Body of pancreas (tissue), 4 donors: Measurements from ENCODE around the gene CFAP100.

Experiments
- CTCF ChIP-seq, 7 experiments: fragments of 450-650 bp in 4 of 7; fragments of 200-600 bp in 3 of 7; sonication (generic) in 3 of 7; IDR thresholded peaks; one replicate each; pipeline ENCODE4 v1.5.1; 2016 to 2019; ENCODE audit warnings: antibody characterized with exemption in 7 of 7
- POLR2A ChIP-seq, 3 donors: fragments of 450-650 bp; IDR thresholded peaks; one replicate each; pipeline ENCODE4 v1.6.1; 2016; ENCODE audit warnings: antibody characterized with exemption in 3 of 3, mild to moderate bottlenecking in 2 of 3

GRCh38 chr3:126472277-126473006, 77.7 kb downstream of the CFAP100 start:
- peak in 2 of 7 experiments; percentile 15 to 25 for TF ChIP-seq CTCF (IDR thresholded peaks at IDR 0.05)
- peak in 2 of 3 donors; percentile 7 to 38 for TF ChIP-seq POLR2A (IDR thresholded peaks at IDR 0.05)
